GM19455 (cell line): ENCODE results near the gene FMN1.

Experiments used
- ATAC-seq: cut with Tn5 transposase; IDR thresholded peaks from one replicate; pipeline ENCODE4 v1.9.1; 2021; ENCODE audit not compliant: unreplicated experiment

The FMN1 gene

DNA sequence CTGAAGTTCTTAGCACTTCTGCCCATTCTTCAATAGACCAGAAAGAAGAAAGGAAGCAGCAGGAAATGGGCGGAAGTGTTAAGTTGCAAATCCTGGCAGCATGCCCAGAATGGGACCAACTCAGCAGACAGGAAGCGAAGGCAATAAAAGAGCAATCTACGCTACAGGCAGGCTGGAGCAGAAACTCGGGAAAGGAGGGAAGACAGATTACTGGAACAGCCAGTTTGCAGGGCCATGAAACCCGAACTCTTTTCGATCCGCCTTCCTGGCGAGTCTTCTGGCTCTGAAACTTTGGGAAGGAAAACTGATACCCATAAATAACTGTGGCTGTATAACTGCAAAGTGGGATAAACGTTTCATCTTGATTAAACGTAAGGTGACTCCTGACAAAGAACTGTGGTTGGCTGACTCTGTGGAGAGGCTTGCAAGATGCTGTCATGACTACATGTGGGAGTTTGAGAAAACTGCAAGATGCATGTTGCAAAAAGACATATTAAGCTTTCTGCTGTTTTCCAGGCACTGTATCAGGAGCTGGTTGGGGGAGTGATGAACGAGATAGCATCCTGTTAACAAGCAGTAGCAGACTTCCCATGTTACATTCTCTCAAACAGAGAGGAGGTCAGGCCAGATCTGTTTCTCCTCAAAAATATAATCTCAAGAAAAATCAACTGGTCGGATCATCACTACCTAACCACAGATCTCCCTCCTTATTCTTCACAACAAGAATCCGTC, 67.8 kb downstream of the FMN1 start:
- no peak for ATAC-seq

DNA sequence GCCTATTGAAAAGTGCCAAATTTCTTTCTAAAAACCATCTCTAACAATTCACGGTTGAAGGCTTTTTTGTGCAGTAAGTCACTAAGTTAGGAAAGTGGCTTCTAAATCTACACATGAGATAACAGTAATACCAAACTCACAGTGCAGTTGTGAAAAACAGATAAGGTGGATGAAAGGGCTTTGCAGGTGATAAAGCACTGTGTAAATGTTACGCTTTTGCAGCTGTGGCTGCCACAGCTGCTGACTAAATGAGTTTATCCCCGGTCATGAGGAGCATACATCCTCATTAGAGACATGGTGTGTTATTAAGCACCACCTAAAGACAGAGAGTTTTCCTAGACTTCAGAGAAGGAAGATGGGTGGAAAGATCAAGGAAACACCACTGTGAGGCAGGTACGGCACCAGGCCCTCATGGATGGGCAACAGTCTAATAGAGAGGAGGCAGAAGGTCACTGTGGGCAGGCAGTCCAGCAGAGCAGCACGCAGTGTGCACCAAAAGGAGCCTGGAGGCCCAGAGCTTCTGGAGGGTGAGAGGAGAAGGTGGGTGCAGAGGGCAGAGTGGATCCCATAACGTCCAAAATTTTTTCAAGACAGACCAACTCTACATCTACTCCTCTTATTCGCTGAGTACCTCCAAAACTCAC, 68.5 kb downstream of the FMN1 start:
- ATAC-seq, result no peak

DNA sequence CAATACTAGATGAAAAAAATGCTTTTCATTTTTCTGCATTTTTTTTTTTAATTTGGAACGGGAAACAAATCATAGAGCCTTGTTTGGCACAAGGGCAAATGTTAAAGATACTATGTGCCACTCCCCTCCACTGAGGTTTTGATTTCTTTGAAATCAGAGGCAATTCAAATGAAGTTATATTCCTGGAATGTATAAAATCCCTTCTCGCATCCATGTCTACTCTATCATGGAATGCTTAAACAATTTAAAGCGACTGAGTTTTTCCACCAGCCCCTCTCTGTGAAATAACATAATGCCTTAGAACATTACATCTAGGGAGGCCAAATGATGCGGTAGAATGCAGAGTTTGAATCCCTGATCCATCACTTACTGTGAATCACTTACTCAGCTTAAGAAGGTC, 69.7 kb downstream of the FMN1 start:
- no peak for ATAC-seq

DNA sequence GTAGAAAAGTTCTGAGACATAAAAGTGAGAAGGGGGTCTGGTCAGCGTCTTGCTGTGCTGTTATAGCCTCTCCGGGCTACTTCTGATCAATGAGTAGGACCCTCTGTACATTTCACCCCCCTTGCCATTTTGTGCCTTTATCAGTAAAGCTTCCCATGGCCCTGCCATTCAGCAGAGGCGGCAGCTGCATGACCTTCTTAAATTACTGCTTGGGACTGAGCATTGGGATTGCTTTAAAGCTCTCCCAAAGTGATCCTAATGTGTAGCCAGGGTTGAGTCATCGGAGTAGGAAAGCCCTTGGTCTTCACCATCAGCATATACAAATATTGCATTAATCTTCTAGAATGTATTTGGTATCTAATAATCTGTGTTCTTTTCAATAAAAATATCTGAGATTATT, 70.2 kb downstream of the FMN1 start:
- no peak for ATAC-seq

DNA sequence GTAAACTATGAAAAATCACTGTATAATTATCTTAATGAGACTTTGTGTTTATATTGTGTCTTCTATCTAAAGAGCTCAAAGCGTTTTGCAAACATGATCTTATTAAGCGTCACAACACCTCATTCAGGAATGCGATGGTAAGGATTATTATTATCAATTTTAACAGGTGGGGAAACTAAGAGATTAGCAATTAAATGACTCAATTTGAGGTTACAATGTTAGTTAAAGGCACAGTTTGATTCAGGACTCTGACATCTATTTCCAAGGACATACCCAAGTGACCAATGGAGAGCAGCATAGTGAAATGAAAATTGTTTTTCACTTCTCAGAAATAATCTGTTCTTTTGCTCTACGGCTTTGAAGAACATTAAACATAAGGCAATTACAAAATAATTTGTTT, 74.6 kb downstream of the FMN1 start:
- ATAC-seq, result no peak

DNA sequence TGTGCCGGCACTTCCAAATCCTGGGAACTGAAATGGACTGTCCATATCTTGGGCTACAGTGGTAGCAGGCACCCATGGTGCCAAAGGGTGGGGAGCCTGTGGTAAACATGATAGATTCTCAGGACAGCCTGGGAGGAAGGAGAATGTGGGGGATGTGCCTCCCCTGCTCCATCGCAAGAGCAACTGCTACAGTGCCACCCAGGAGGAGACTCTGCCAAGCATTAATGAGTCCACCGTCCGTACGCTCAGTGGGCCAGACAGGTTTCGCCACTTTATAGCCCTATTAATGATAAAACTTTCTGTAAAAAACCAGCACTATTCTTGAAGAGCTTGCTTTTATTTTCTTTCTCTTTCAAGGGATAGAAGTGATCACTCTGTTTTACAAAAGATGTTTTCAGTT, 75.2 kb downstream of the FMN1 start:
- no peak for ATAC-seq

DNA sequence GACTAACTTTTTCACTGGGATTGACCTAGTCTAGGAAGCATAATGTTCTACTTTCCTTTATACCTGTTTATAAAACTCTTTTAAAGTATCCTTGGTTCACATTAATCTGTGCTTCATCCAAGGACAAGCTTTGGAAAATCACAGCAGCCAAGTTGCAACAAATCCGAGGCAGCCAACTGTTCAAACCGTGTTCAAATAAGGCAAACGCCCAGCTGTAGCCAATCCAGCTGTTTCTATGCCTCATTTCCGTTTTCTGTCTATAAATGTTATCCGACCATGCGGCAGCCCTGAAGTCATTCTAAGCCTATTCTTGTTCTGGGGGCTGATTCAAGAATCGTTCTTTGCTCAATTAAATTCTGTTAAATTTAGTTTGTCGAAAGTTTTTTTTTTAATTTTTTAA, 78.3 kb downstream of the FMN1 start:
- ATAC-seq, result no peak

DNA sequence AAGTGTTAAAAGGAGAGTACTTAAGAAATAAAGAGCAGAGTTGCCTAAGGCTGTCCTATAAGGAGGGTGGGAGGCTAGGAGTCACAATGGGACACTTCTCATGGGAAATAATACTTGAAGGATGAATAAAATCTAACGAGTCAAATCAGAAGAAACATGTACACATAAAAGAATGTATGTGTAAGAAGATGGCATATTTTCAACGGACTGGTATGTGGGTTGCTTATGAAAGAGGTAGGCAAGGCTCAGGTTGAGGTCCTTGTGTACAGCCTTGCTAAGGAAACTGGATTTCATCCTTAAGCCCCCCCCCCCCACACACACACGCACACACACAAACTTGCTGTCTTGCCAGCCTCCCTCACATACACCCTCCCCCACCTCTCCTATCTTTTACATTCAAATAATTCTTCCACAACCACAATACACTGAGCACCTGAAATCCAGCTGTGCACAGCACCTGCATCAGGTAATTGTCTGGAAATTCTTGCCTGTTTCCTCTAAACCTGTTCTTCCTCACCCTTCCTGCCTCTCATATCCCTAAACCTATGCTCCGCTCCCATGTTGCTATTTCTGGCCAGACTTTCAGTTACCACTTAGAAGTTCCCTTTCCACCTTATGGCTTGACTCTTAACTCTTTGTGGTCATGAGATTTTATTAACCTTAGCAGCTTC, 79.2 kb downstream of the FMN1 start:
- no peak for ATAC-seq

DNA sequence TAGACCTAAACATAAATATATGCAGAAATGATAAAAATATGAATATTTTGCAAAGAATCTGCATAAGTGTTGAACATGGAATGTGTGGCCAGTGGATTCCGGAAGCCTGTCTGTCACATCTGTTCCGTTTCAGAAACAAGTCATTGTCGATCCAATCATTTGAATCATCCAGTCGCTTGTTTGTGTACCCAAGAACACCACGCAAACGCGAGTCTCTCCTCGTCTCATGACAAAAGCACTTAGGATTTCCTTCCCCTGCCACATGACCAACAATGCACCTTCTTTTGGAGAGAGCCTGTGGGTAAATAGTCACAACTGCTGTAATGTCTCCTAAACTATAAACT, 80.2 kb downstream of the FMN1 start:
- ATAC-seq, result no peak

DNA sequence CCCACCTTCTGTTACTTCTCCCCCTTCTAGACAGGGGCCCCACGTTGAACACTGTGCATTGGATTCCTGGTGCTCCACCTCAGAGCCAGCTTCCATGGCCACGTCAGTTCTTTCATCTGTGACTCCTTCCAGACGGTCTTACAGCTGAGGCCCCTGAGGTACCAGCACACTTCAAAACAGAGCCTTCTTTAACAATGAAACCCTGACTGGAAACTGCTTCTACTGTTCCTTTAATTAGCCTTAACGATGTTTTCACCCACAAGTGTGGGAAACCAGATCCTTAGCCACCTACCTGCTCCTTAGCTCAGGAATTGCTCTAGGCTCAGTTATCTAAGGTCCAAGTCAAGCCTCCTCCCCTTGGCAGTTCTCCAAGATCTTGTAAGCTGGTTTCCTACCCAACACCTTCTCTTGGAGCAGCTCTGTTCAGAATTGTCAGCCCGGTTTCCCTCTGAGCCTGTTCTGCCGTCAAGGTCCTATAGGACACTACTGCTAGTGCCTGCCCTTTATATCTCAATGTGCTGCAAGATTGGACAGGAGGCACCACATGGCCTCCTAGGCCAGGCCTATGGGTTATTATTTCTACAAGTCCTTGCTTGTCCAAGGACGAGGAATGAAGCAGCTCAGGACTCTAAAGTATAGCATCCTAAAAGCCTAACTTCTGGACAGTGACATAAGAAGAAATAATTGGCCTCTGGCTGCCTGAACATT, 80.7 kb downstream of the FMN1 start:
- ATAC-seq, result no peak

DNA sequence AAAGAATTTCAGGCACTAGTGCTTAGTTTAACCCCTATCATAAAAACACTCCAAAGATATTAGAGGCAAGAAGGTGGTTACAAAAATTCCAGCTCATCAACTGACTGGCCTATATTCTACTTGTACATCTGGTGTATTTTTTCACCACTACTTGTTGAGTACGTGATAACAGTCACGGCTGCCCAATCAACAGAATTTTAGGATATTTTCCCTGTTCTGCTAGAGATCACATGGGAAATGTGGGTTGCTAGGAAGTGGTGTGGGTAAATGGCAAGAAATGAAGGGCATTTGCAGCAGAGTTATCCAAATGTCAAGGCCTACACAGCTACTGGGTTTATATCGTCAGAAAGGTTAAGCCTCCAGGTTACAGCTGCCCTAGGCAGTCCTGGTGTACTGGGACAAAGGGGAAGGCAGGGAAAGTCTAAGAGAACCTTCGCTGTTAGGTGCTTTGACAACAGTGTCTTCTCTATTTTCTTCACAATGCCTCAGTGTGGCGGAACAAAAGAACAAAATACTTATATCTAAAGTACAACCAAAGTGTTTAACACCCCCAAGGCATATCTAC, 81.9 kb downstream of the FMN1 start:
- no peak for ATAC-seq

DNA sequence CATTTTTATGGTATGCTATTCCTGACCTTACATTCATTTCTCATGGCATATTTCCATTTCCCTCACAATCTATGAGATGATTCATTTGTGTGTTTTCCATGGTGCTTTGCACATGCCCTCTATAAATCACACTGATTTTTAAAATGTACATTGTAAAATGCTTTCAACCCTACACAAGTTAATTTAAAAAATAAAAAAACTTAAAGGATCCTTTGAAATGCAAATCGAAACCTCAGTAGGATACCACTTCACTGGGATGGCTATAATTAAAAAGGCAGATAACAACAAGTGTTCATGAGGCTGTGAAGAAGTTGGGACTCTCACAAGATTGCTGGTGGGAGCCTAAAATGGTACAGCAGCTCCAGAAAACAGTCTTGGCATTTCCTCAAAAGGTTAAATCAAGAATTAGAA, 83.5 kb downstream of the FMN1 start:
- no peak for ATAC-seq

DNA sequence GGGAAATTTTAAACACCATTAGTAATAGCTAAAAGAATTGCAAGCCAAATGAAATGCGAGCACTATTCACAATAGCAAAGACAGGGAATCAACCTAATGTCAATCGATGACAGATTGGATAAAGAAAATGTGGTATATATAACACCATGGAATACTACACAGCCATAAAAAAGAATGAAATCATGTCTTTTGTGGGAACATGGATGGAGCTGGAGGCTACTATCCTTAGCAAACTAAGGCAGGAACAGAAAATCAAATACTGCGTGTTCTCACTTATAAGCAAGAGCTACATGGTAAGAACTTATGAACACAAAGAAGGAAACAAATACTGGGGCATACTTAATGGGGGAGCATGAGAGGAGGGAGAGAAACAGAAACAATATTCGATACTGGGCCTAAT, 85.2 kb downstream of the FMN1 start:
- no peak for ATAC-seq

DNA sequence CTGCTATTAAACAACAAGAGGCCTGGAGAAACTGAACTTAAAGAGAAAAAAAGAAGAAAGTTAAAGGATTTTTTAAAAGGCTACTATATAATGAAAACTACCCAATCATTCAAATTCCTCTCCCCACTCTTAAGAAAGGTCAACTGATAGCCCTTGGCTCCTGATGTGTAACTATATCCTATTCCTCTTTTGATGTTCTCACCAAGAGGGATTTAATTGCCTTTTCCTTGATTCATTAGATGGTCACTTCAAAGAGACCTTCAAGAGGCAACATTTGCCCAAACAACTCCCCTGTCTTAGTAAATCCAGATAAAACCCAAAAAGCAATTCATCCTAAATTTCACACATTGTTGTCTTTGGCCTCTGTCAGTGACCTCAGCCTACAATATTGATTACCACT, 86.0 kb downstream of the FMN1 start:
- ATAC-seq, result no peak

DNA sequence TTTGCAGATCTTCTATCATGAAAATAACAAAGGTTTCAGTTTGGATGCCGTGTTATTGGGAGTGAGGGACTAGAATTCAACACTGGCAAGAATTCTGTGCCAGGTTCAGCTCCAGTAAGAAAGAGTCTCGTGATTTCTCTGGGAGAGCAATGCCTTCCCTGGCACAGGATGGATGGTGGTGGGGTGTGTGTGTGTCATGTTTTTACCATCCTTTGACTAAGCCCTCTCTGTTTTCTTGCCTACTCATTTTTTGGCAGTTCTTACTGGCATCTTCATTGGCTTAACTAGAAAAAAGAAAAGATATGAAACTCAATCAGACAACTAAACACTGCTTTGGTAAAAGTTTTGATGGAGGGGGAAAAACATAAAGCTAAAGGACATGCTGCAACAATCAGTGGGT, 86.6 kb downstream of the FMN1 start:
- ATAC-seq, result no peak

DNA sequence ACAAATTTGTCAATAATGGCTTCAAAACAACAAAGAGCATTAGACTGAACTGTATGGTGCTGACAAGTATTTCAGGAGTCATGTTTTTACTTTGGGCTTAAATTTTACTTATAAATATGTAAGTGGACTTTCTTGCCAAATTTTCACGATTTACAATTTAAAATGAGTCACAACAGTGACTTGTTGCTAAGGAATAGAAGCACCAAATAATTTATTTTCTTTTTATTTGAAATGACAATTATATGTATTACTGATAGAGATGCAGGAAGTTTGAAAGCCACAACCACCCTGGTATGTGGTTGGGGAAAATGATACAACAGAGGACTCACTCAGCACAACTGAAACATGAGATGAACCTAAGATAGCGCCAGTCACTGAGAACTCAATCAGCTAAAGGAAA, 90.3 kb downstream of the FMN1 start:
- ATAC-seq, result no peak

DNA sequence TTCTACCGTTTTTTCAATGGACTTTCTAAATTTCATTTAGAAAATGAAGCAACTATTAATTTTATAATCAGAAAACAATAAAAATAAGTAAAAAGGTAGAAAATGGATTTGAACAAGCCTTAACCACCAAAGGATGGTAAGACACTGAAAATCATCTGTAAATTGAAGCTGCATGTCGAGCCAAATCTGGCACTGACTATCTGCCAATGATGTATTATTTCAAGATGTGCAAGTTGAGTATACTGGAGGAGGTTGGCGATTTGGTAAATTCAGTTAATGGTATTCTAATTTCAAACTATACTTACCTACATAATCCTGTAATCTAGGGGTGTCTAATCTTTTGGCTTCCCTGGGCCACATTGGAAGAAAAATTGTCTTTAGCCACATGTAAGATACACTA, 93.5 kb downstream of the FMN1 start:
- no peak for ATAC-seq

DNA sequence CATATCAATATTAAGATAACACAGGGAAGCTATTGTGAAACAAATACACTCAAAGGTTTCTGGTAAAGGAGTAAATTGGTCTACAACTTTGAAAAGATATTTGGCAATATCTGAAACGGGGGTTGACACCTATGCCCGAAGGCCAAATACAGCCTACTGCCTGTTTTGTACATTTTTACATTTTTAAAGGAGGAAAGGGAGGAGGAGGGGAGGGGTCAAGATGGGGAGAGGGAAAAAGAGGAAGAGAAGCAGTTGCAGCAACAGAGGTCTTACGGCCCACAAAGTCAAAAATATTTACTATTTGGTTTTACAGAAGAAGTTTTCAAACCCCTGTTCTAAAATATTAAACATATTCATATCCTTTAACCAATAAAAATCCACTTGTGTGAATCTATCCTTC, 94.2 kb downstream of the FMN1 start:
- ATAC-seq, result no peak

DNA sequence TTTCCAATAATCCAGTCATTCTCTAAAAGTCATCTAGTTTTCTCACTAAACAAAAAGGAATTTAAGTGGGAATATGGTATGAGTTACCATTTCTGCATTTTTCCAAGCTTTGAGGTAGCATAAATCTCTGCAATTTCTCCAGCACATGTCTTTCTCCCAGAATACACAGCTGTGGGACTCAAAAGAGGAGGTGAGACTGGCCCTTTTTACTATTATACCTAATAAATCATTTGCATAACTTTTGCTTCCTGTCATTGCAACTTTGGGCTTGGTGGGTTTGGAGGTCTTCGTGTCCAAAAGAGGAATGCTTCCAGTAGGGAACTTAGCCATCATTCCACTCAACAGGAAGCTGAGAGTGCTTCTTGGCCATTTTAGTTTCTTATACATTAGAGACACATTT, 94.8 kb downstream of the FMN1 start:
- no peak for ATAC-seq

DNA sequence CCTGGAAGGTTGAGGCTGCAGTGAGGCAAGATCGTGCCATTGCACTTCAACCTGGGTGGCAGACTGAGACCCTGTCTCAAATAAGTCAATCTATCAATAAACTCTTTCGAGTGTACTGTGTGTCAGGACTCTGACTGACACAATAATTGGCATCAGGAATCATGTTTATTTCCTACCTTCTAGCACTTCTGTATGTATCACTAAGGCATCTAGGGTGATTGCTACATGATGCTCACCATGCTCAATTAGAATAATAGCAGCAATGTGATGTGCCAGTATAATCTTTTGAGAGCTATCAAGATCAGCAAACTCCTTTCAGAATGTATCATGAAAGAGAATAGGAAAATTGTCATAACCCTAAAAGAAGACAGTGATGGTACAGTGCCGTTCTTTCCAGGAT, 95.3 kb downstream of the FMN1 start:
- ATAC-seq, result no peak
